ENCODE data around the gene RDX.

RDX gene

DNA sequence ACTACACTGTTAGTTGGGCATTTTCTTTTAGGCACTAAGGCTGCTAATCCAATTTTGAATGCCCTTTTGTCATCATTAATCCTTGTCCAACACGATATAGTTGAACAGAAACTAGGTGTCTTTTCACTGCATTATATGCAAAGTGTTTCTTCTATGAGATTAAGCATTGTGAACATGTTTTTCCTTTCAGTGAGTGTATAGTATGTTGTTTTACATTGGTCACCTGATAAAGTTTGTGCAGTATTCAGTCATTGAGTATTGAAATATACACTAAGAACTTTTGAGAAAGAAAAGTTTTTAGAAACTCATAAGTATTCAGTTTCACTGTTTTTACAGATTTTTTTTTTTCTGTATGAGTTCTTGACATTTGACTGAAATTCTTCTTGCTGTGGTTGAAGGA lies 144.2 kb downstream of the RDX start:
- peaks cover 0 to 2% of the 10 kb centered on the region in 2 donors for H3K4me1 Mint-ChIP-seq
- no peak overlapping the region for H3K4me3 Mint-ChIP-seq
- H3K27me3 Mint-ChIP-seq = peaks cover 0 to under 1% of the 10 kb centered on the region in 2 donors
- H3K9me3 Mint-ChIP-seq = no peaks in the 10 kb centered on the region
- no peak overlapping the region for H3K27ac Mint-ChIP-seq
- peaks cover 5 to 18% of the 10 kb centered on the region in 2 donors for H3K36me3 Mint-ChIP-seq
- DNase-seq = no peak
- ATAC-seq (replicated peaks) = no peak

DNA sequence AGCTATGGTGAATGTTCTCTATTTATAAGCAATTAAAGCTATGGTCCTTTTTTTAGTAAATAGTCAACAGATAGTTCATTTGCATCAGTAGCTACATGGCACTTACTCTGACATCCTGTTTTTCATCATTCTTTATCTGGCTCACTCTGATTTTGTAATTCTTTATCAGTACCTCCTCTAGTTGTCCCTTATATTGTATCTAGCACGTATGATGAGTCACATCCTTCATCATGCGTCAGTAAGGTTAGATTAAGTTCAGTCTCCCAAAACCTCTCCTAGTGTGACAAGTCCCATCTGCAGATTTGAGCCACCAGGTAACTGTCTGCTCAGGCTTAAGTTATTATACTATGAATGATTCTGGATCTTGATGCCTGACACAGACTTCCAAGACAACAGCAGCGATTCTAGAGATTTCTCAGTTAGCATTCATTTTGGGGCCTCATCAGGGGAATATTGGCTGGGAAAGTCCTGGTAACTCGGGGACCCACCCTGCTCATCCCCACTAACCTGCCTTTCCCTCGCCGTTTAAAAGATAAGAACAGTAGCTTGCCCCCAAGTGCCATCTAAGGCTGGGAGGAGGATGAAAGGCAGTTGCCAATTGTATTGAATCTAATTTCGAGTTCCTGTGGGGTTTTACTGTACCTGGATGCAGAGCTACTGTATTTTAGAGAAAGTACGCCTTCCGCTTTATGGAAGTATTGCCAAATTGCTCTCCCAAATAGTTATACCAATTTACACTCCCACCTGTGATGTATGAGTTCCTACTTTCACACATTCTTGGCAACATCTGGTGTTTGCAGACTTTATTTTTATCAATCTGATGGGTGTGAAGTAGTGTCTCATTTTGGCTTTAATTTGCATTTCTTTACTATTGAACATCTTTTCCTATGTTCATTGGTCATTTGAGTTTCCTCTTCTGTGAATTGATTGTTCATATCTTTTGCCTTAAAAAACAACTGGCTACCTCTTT lies 147.4 kb downstream of the RDX start:
- H3K27me3 Mint-ChIP-seq = peaks cover 8 to 19% of the 10 kb centered on the region in 2 donors
- peaks cover 10 to 29% of the 10 kb centered on the region in 2 donors for H3K36me3 Mint-ChIP-seq
- ATAC-seq (replicated peaks) (no peak), DNase-seq (no peak)
- H3K27ac Mint-ChIP-seq = no peak overlapping the region
- H3K4me3 Mint-ChIP-seq = no peak overlapping the region
- H3K9me3 Mint-ChIP-seq = peaks cover 2 to 4% of the 10 kb centered on the region in 2 donors
- peaks cover 0 to 4% of the 10 kb centered on the region in 2 donors for H3K4me1 Mint-ChIP-seq

DNA sequence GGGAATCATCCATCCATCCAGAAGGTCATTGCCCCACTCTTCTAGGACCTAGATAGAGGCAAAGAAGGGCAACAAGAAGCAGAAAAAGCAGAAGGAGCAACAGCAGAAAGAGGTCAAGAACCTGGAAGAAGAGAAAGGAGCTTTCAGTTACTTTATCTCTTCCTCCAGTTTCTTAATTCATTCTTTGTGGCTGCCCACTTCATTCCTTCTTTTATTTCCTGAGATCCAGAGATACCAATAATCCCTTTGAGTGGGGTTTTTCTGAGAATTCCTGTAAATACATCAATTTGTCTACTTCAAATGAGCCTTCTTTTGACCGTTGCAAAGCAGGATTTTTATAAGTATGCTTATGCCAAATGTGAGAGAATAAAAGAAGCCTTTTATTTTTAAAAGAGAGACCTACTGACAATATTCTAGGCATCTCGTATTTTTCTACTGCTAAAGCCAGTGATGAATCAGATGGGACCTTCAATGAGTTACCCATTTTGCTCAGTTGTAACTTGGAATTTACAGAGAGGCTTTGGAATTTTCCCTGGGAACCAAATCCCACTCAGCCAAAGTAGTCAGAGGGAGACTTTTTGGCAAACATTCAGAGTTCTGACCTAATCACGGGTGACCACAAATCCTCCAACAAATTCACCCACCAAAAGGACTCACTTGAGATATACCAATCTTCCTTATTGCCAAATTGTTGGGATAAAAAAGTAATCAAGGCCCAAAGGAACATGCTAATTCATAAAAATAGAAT lies 148.3 kb downstream of the RDX start:
- no peak overlapping the region for H3K4me3 Mint-ChIP-seq
- H3K4me1 Mint-ChIP-seq = peaks cover 0 to 4% of the 10 kb centered on the region in 2 donors
- no peak for ATAC-seq (replicated peaks)
- peaks cover 7 to 22% of the 10 kb centered on the region in 2 donors for H3K36me3 Mint-ChIP-seq
- no peak for DNase-seq
- no peak overlapping the region for H3K27ac Mint-ChIP-seq
- H3K27me3 Mint-ChIP-seq = peaks cover 8 to 19% of the 10 kb centered on the region in 2 donors
- H3K9me3 Mint-ChIP-seq = peaks cover 2 to 4% of the 10 kb centered on the region in 2 donors

DNA sequence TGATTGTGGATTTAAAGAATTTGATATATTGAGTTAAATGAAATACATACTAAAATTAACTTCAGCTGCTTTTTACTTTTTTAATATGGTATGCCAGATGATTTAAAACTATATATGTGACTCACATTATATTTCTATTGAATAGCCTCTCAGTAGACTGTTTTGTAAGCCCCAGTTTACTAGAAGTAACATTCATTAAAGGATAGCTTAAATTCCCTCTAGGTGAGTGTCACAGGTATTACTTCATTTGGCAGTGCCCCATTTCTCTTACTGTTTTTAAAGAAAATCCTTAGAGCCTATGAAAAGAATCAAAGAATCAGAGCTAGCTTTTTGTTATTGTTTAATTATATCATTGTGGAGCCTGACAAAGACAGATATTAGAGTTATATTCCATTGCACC lies 154.6 kb downstream of the RDX start:
- H3K36me3 Mint-ChIP-seq = peaks cover 9 to 13% of the 10 kb centered on the region in 2 donors
- H3K27me3 Mint-ChIP-seq = peaks cover 12 to 15% of the 10 kb centered on the region in 2 donors
- ATAC-seq (replicated peaks) (no peak), DNase-seq (no peak)
- no peak overlapping the region for H3K27ac Mint-ChIP-seq
- H3K4me1 Mint-ChIP-seq = peaks cover 0 to 2% of the 10 kb centered on the region in 2 donors
- no peak overlapping the region for H3K4me3 Mint-ChIP-seq
- H3K9me3 Mint-ChIP-seq = peaks cover 2 to 4% of the 10 kb centered on the region in 2 donors

DNA sequence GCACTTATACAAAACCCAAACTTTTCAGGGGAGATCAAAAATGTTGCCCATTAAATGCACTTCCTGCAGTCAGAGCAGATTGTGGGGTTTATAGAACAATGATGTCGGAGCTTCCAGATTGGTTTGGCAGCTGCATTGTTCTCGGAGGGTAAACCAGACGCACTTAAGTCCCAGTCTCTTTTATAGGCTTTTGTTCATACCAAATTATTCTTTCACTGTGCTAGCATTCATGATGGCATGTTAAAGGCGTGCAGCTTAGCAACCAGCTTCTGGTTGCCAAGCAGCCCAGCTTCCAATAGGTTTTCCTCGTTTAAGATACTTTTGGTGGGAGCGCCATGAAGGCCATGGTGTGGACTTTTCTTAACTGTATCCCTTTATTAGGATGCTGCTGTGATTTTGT lies 162.3 kb downstream of the RDX start:
- peaks cover 1 to 3% of the 10 kb centered on the region in 2 donors for H3K36me3 Mint-ChIP-seq
- H3K27ac Mint-ChIP-seq = no peak overlapping the region
- H3K4me1 Mint-ChIP-seq = no peaks in the 10 kb centered on the region
- ATAC-seq (replicated peaks) (no peak), DNase-seq (no peak)
- no peaks in the 10 kb centered on the region for H3K9me3 Mint-ChIP-seq
- no peak overlapping the region for H3K4me3 Mint-ChIP-seq
- peaks cover 4 to 9% of the 10 kb centered on the region in 2 donors for H3K27me3 Mint-ChIP-seq

DNA sequence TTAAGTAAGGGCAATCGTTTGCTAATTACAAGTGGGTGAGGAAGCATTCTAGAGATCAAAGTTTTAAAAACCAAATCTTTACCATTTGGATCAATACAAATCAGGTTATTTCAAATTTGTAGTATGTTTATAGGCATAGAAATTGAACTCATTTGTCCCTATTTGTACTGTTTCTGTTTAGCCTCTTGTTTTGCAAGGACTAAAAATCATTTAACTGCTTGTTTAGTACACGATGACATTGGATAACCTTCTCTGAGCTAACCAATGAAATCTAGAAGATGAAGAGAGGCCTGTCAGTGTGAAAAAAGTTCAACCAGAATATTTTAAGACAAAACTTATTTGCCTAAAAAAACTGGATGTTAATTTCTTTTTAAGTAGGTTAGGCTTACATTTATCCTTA lies 163.3 kb downstream of the RDX start:
- no peak for DNase-seq
- H3K4me3 Mint-ChIP-seq = no peak overlapping the region
- no peaks in the 10 kb centered on the region for H3K4me1 Mint-ChIP-seq
- H3K9me3 Mint-ChIP-seq = no peaks in the 10 kb centered on the region
- no peak overlapping the region for H3K27ac Mint-ChIP-seq
- H3K27me3 Mint-ChIP-seq = peaks cover 4 to 9% of the 10 kb centered on the region in 2 donors
- H3K36me3 Mint-ChIP-seq = peaks cover 1 to 3% of the 10 kb centered on the region in 2 donors
- no peak for ATAC-seq (replicated peaks)

DNA sequence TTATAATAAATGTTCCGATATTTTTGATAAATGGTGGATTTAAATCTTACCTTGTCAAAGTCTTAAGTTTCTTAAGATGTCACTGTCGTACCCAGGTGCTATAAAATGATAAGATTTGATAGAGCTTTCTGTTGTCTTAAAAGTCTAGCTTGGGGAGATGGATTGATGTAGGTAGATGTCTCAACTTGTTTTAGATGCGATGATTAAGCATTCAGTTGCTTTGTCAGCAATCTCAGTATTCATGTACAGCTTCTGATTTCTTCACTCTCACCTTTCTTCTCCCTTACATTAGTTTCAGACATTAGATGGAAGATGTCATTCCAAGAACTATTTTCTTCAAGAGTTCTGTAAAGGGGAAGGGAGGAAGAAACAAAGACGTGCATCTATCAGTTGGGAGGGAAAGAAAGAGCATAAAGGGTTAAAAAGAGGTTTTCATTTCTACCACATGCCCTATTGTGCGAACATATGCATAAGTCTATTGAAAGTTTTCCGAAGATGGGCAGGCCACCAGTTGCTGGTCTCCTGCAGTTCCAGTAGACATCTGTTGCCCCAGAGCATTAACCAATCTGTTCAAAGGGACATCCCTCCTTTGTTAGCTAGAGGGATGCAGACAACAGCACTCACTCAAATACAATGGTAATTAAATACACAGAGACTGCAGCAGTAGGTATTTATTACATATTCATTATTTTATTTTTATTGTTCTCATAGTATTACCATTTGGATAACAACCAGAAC lies 164.9 kb downstream of the RDX start:
- peaks cover 4 to 9% of the 10 kb centered on the region in 2 donors for H3K27me3 Mint-ChIP-seq
- H3K36me3 Mint-ChIP-seq = peaks cover 1 to 3% of the 10 kb centered on the region in 2 donors
- H3K4me3 Mint-ChIP-seq = no peak overlapping the region
- DNase-seq (no peak), ATAC-seq (replicated peaks) (no peak)
- no peaks in the 10 kb centered on the region for H3K9me3 Mint-ChIP-seq
- no peaks in the 10 kb centered on the region for H3K4me1 Mint-ChIP-seq
- H3K27ac Mint-ChIP-seq = no peak overlapping the region

DNA sequence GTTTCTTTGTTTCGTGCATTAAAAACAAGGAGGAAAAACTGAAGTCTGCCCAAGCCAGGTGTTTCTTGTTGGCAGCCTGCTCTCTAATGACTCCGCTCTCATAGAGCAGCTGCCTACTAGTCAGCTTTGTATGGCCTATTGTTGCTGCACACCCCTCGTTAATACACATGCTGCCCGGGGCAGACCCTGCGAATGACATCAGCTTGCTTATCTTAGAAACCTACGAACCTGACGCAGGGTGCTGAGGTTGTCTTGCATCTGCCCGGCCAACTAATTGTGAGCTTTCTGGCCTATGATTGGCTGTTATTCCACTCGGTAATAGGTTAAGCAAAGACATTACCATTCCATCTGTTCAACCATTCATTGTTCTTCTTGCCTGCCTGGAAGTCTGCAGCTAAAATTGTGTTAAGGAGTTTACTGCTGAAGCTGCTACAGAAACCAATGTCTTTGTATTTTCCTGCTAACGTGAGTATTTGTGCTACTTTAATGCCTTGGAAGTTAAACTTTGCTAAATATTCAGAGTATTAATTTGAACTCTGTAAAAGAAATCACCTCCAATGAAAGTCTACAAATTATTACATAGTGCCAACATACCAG lies 165.7 kb downstream of the RDX start:
- ATAC-seq (replicated peaks) (no peak), DNase-seq (no peak)
- H3K4me1 Mint-ChIP-seq = no peaks in the 10 kb centered on the region

DNA sequence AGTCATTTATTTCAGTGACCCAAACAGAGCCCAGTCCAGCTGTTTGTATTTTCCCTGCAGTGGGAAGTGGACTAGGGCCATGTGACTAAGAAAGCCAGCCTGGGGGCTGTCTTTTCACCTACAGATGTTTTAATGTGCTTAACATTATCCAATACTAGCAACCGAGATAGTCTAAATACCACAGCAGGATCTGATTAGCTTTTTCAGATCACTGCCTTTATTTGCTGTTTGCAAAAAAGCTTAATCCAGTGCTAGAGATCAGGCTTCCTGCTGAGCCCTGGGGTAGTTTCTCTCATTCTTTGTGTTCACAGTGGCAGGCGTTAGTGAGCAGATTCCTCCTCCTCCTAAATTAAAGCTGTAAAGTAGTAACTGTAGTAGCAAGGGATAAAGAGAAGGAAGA lies 168.3 kb downstream of the RDX start:
- peaks cover 0 to 5% of the 10 kb centered on the region in 2 donors for H3K4me1 Mint-ChIP-seq
- H3K9me3 Mint-ChIP-seq = peaks cover 0 to 2% of the 10 kb centered on the region in 2 donors
- ATAC-seq (replicated peaks) = no peak
- H3K36me3 Mint-ChIP-seq = peaks cover 9 to 11% of the 10 kb centered on the region in 2 donors
- peaks cover 4 to 23% of the 10 kb centered on the region in 2 donors for H3K27me3 Mint-ChIP-seq
- no peak overlapping the region for H3K27ac Mint-ChIP-seq
- DNase-seq = no peak
- no peak overlapping the region for H3K4me3 Mint-ChIP-seq

More for the DNA sequence above, 165.7 kb downstream of the RDX start:
- no peak overlapping the region for H3K4me3 Mint-ChIP-seq
- H3K9me3 Mint-ChIP-seq = no peaks in the 10 kb centered on the region
- peaks cover 4 to 10% of the 10 kb centered on the region in 2 donors for H3K27me3 Mint-ChIP-seq
- peaks cover 2 to 3% of the 10 kb centered on the region in 2 donors for H3K36me3 Mint-ChIP-seq
- H3K27ac Mint-ChIP-seq = no peak overlapping the region

DNA sequence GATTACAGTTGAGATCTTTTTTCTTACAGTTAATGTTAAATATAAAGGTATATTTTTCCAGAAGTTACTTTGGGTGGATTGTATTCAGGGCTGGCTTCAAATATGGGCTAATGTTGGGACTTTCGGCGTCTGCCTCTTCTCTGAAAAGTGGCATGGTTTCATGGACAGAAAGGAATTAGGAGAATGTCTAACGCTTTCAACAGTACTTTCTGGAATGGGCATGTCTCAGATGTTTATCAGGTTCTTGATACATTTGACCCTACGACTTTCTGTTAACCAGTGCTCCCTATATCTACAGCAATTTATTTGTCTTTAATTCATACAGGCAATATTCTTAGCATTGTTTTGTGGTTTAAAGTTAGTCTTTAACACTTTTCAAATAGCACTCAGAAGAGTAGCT lies 169.5 kb downstream of the RDX start:
- no peak overlapping the region for H3K4me3 Mint-ChIP-seq
- H3K27me3 Mint-ChIP-seq = peaks cover 4 to 23% of the 10 kb centered on the region in 2 donors
- no peak for DNase-seq
- peaks cover 9 to 11% of the 10 kb centered on the region in 2 donors for H3K36me3 Mint-ChIP-seq
- H3K27ac Mint-ChIP-seq = no peak overlapping the region
- H3K9me3 Mint-ChIP-seq = peaks cover 0 to 2% of the 10 kb centered on the region in 2 donors
- ATAC-seq (replicated peaks) = no peak
- peaks cover 0 to 5% of the 10 kb centered on the region in 2 donors for H3K4me1 Mint-ChIP-seq

DNA sequence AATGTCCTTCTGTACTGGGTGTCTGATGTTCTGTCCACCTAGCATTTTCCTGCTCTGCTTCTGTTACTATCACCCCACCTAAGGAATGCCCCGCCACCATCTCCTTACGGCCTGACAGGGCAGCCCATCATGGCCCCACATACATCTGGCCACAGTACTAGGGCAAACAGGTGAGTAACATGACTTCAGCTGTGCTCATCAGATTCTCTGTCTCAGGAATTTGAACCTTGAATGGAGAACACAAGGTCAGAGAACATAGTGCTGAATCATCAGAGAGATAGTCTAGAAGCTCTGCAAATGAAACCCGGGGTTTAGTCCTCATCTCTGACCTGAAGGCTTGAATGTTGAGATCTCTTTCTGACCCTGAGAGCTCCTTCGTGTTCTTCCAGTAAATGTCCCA lies 170.8 kb downstream of the RDX start:
- H3K27me3 Mint-ChIP-seq = peaks cover 4 to 21% of the 10 kb centered on the region in 2 donors
- peaks cover 0 to 5% of the 10 kb centered on the region in 2 donors for H3K4me1 Mint-ChIP-seq
- peaks cover 0 to 2% of the 10 kb centered on the region in 2 donors for H3K9me3 Mint-ChIP-seq
- H3K27ac Mint-ChIP-seq = no peak overlapping the region
- H3K36me3 Mint-ChIP-seq = peaks cover 8 to 9% of the 10 kb centered on the region in 2 donors
- ATAC-seq (replicated peaks) = no peak
- no peak for DNase-seq
- no peak overlapping the region for H3K4me3 Mint-ChIP-seq
